Cerebellar nuclear complex (tissue), 1 donor: Measurements from ENCODE around the gene TXNDC11.

ENCODE experiments used
- DNase-seq, 2 experiments: peaks; one replicate each; lab custom pipeline; 2025; lab: John Stamatoyannopoulos, UW

TXNDC11 gene

DNA sequence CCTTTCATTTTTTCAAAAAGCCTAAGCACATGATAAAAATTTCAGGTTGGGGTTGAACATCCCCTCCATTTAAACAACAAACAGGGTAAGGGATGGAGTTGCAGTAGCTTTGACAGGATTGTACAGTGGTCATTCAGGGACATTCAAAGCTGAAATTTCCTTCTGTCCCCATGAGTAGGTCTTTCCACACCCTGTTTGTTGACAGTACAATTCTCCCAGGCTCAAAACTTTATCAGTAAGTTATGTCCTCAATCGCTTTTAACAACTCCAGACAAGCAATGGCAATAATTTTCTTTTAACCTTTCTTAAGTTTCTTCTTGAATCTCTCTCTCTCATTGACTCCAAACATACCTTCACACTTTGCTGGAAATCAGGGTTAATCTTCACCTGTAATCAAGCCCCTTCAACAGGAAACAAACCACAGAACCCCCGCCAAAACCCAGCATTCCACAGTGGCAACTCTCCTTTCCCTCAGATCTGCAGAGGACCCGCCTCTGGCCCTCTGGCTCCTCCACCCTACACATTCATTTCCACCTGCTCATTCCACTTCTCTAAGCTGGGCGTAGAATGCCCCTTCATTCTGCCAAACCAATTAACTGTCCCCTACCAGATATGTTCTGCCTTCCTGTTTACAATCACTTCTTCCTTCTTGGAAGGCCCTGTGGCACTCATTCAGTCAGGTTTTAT, 20.7 kb downstream of the TXNDC11 start:
- no peak for DNase-seq

DNA sequence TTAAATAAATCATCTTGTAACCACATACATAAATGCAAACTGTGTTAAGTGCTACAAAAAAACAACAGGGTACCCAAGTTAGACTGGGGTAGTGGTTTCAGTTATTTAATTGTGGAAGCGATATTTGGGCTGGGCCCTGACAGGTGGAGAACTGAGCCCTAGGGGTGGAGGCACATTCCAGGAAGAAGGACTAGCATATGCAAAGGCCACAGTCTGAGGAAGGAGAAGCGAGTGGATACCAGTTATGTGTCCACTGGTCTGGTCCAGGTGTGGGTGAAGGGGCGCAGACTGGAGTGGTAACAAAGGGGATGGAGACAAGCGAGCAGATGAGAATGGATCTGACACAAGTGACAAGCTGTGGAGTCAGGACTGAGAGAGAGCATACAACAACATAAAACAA, 22.9 kb downstream of the TXNDC11 start:
- no peak for DNase-seq

DNA sequence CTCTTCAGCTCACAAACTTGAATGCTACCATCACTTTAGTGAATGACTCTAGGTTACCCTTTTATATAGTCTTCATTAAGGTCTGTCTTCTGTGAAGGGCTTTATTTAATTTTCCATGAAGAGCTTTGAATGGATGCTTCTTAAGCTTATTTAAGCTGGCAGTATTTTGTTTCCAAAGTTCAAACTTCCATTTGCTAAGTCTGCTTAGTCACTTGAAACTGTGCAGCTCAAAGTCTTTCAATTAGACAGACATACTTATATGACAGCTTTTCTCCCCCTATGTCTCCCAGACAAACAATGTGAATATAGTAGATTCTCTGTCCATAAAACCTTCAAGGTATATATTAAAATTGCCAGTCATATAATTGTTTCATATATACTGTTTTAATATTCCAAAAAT, 23.5 kb downstream of the TXNDC11 start:
- no peak for DNase-seq

- no peak for DNase-seq
Observed at GRCh38 chr16:11717811-11718210, 24.8 kb downstream of the TXNDC11 start.

- DNase-seq, result no peak
Observed at GRCh38 chr16:11716336-11716735, 26.3 kb downstream of the TXNDC11 start.

DNA sequence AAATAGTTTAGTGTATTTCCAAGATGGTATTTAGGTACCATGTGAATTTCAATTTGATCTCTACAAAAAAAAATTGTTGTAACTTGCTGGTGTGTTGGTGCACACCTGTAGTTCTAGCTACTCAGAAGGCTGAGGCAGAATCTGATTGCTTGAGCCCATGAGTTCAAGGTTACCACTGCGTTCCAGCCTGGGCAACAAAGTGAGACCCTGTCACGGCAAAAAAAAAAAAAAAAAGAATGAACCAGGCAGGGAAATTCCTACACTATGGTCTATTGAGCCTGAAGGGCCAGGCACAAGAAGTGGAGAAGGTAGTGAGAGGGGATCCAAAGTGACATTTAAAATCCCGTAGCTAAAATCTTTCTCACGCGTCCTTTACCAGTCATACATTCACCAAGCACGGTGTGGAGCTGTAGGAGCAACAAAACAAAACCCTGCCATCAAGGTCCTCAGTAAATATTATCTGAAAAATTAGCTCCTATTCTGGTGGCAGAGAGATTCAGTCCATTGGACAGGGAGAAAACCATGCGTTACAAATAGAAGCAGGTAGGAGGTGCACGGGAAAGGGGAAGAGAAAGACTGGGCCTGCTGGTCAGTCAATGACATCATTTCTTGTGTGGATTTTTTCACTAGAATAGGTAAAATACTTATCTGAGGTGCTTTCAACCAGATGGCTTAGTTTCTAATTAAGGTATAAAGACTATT, 27.3 kb downstream of the TXNDC11 start:
- DNase-seq, result no peak

DNA sequence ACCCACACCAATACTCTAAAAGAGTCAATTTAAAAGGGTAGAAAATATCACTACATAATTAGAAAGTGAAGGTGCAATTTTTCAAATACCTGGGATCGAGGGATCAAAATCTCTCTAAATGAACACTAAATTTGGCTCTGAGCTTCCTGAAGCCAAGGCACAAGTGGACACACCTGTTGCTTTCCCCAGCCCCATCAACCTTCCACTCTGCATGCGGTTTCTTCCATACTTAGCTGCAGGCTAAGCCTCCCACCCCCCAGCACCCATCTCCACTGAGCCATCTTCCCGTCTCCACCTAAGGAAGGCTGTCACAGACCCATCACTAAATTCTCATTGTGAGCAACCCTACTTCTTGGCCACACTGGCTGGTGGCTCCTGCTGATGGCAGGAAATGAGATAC, 30.5 kb downstream of the TXNDC11 start:
- no peak for DNase-seq

- no peak for DNase-seq
Observed at GRCh38 chr16:11711662-11712061, 31.0 kb downstream of the TXNDC11 start.

GRCh38 chr16:11708421-11708820, 34.2 kb downstream of the TXNDC11 start:
- DNase-seq, result no peak

DNA sequence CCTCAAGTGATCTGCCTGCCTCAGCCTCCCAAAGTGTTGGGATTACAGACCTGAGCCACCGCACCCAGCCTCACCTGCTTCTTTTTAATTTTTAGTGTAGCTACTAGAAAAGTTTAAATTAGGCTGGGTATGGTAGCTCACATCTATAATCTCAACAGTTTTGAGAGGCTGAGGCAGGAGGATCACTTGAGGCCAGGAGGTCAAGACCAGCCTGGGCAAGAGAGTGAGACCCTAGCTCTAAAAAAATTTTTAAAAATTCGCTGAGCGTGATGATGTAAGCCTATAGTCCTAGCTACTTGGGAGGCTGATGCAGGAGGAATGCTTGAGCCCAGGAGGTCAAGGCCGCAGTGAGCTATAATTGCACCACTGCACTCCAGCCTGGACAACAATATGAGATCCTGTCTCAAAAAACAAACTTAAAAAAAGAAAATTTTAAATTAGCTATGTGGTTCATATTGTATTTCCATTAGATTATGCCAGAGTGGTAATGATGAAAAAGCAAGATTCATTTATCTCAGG, 34.9 kb downstream of the TXNDC11 start:
- DNase-seq, result no peak

DNA sequence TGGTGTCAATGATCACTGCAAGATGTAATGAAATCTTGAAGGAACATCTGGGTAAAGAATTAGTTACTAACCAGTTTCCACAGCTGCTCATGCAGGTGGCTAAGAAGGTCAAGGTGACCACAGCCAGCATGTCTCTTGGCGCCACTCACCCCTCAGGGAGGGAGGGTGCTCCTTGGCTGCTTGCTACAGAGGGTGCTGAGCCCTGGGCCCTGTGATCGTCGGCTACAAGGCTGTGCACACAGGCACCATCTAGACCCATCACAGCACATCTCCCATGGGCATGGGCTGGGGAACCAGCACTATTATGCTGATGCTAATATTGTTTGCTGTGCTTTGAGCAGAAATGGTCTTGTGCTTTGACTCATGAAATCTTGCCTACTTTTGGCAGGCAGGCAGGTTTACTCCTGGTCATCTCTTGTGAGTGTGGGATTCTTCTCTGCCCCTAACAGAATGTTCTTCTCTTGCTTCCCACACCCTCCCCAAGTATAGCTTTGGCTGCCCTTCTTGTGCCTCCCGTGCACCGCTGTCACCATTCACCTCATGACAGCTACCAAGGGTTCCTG, 36.4 kb downstream of the TXNDC11 start:
- DNase-seq, result no peak

DNA sequence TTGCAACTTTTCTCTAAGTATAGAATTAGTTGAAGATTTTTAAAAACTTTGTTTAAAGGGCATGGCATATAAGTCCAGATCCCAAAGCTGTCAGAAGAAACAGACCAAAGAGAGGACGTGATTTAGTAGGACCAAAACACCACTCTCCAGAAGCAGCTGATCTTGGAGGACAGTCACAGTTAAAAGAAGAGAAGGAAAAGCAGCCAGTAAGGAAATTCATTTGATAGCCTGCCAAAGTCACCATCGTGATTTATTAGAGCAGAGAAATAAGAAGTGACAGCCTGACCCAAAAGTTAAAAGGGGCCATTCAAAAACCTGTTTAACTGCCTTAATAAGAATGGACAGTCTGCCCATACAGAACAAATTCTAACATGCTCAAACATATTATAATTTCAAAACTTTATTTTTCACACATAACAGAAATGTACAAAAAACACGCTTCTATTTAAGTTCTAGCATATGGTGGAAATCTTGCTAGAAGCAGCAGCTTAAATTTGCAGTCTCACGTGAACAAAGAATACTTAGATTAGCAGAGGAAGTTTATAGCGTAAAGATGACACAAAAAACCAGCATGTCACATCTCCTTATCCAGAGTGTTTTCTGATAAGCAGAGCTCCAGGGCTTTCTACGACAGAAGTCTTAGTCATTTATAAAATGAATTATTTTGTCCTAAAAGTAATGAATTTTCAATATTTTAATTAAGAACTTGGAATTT, 37.2 kb downstream of the TXNDC11 start:
- no peak for DNase-seq

- DNase-seq, result no peak
Observed at GRCh38 chr16:11700264-11701029, 42.2 kb downstream of the TXNDC11 start.

DNA sequence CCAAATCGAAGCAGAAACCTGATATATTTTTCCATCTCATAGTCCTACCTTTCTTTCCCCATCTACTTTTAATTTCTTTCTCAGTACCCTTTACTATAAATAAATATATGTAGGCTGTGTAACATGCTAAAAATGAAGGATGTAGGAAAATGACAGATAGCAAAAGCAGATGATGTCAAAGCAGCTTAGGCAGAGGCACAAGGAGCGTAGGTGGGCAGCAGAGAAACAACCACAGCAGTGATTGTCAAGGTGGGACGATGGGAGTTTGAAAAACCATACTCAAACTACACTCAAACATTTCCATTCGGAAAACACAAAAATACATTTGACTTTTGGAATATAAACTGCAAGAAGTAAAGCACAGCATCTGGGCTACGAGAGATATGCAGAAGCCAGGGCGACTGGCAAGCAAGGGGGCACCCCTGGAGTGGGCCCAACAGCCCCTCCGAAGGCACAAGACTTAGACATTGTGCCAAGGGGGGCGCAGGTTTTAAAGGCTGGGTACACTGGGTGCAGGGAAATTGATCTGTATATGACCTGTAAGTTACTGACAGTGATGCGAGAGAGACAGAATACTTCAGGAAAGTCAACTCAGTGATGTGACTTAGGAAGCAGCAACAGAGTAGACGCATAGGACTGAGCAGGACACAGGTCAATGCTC, 43.3 kb downstream of the TXNDC11 start:
- DNase-seq, result no peak

DNA sequence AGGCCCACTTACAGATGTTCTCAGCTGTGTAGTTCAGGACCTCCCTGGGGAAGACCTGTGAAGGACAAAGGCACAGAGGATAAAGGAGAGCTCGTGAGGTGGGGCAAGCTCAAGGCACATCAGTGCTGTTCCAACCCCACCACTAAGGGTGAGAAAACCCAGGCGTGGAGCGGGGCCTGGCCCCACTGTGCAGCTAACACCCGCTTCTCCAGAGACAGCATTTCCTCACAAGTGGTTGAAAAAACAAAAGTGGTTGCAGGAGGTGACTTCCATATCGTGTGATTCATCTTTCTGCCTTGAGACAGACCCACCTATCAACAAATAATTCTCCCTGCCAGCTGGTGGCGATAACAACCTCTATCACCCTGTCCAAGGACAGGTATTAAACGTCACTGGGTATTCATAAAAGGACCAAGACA, 44.4 kb downstream of the TXNDC11 start:
- no peak for DNase-seq

- DNase-seq, result peak in 1 of 2 experiments; percentile 65
Observed at GRCh38 chr16:11697319-11697718, 45.3 kb downstream of the TXNDC11 start.

DNA sequence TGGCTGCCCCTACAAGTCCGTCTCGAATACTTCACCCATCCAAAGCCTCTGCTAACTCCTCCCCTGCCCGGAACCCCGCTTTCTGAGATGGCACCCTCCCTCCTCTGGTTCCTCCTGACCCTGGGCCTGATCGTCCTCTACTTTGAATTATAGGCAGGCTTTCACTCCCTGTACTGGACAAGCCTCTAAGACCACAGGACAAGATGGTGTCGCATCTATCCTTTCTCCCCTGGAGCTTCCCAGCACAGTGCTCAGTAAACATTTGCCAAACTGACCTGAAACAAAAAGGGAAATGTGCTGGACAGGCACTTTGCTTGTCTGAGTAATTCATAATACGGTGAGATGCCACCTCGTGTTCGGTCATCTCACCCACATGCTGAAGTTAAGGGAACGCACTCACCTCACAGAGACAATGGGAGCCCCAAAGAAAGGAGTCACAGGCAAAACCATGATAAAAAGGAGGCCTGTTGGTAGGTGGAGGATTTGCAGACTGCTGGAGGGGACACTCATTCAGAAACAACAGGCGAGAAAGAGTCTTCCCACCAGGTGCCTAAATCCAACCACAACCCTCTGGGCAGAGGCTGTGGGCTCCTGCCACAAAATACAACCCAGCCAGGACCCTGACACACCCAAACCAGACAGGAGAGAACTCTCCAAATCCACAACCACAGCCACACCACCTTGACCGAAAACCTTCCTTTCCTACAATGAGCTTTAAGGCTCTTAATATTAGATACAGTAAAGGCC, 46.2 kb downstream of the TXNDC11 start:
- no peak for DNase-seq

GRCh38 chr16:11692651-11693050, 50.0 kb downstream of the TXNDC11 start:
- DNase-seq, result peak; percentile 53 to 72

GRCh38 chr16:11692171-11692570, 50.5 kb downstream of the TXNDC11 start:
- DNase-seq, result peak in 1 of 2 experiments; percentile 27

DNA sequence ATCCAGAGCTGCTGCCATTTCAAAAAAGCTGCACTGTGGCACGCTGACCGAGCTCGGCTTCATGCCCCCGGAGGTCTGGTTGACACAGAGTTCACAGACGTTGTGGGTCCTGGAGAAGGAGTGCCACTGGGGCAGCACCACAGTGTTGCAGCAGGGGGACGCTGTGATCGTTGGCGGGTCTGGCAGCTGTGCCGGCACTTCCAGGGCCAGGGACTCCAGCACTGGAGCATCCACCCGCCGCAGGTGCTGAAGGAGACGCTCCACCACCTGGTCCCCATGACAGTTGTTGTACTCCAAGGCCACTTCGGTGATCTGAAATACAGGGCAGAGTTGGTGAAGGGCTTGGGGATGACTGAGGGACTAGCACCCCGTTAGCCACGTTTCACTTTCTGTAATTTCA, 50.9 kb downstream of the TXNDC11 start:
- DNase-seq, result peak in 1 of 2 experiments; percentile 16
